DMS114 treated with DMSO at 0.1 percent for 48 hours (cell line): ENCODE data around the gene ERC1.
"Not testable (repeated sequence)": the region's sequence is repeated elsewhere in the genome, so short reads cannot be mapped to it uniquely, and the experiment has no call there.

ENCODE experiments used
- DNase-seq: peaks from one replicate; lab custom pipeline; 2025; ENCODE audit not compliant: unreplicated experiment; lab: John Stamatoyannopoulos, UW

The ERC1 gene

GRCh38 chr12:1217191-1217949 lies 226.3 kb downstream of the ERC1 start:
- no peak for DNase-seq

GRCh38 chr12:1218369-1218768 lies 227.3 kb downstream of the ERC1 start:
- no peak for DNase-seq

GRCh38 chr12:1220127-1221092 lies 229.4 kb downstream of the ERC1 start:
- no peak for DNase-seq

DNA sequence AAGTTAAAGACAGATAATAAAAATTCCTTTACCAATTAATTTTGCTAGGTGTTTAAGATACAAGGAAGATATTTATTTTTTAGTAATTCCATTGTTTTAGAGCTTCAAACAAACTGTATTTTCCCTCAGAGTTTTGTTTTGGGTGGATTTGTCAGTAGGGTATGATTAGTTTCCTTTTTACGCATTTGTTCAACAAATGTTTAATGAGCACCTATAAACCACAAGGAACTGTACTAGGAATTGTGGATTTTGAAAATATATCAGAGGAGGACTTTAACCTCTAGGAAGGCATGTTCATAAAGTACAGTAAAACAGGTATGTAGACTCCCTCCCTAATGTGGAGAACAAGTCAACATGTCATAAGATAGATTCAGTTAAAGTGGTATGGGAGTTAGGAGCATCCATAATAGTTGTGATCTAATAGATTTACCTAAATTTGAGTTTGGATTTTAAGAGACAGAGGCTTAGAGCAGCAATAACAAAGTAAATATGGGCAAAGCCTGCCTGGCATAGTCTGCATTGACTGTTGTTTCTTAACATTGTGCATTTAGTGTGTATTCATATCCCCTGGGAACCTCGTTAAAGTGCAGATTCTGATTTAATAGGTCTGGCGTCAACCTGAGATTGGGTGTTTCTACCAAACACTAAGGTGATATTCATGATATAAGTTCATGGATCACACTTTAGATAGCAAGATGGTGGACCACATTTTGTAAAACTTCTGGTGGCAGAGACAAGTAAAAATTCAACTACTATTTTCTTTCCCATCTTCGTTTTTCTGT lies 232.0 kb downstream of the ERC1 start:
- DNase-seq: no peak

DNA sequence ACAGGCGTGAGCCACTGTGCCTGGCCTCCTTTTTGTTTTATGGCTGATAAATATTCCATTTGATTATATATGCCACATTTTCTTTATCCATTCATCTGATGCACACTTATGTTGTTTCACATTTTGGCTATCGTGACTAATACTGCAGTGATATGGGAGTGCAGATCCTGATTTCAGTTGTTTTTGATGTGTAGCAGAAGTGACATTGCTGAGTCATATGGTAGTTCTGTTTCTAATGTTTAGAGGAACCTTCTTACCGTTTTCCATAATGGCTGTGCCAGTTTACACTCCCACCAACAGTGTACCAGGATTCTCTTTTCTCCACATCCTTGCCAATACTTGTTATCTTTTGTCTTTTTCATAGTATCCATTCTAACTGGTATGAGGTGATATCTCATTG lies 235.9 kb downstream of the ERC1 start:
- DNase-seq: no peak

- no peak for DNase-seq
Measured at GRCh38 chr12:1234073-1234472, 243.1 kb downstream of the ERC1 start.

GRCh38 chr12:1246637-1247036 lies 255.6 kb downstream of the ERC1 start:
- DNase-seq: no peak

- DNase-seq: no peak
Measured at GRCh38 chr12:1250641-1251040, 259.6 kb downstream of the ERC1 start.

DNA sequence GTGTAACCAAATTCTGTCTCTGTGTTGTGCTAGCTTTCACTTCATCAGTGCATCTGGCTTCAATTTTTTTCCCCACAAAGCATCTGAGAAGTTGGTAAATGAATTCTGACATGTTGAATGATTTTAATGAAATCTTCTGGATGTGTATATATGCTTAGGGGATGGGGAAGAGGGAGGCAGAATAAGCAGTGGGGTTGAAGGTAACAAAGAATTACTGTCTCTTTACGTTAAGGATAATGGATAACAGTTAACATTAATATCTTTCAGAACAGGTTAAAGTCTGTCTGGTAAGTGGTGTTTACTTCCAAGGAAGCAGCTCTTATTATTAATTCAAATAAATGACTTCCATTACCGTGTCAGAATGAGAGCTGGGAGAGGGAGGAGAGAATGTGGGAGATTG lies 261.7 kb downstream of the ERC1 start:
- no peak for DNase-seq

- DNase-seq: not testable (repeated sequence)
Measured at GRCh38 chr12:1255125-1255524, 264.1 kb downstream of the ERC1 start.

- DNase-seq: not testable (repeated sequence)
Measured at GRCh38 chr12:1255854-1256253, 264.8 kb downstream of the ERC1 start.

DNA sequence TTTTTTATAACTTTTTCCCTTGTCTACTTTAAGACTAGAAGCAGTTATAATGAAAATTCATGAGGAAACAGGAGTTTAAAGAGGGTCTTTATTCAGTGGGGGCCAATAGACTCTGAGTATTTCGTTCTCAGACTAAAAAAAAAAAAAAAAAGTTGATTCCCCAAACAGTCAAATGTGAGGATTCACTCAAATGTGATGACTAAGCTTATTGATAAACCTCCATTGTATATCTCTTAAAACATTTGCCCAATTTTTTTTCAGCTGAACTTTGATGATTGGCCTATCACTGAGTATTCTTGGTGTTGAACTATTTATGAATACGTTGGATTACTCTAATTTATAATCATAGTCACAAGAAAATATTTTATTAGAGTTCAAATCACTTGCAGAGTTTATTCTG lies 265.3 kb downstream of the ERC1 start:
- DNase-seq: no peak

DNA sequence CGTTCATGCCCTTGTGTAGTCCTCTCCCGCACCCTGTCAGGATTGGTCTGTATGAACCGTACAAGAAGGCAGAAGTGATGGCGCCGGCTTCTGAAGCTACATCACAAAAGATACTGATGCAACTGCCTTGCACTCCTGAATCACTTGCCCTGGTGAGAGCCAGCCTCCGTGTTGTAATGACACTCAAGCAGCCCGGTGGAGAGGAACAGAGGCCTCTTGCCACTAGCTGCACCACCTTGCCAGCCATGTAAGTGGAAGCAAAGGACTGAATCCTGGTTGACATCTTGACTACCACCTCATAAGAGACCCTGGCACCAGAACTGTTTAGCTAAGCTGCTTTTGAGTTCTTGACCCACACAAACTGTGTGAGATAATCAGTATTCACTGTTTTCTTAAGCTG lies 266.0 kb downstream of the ERC1 start:
- no peak for DNase-seq

DNA sequence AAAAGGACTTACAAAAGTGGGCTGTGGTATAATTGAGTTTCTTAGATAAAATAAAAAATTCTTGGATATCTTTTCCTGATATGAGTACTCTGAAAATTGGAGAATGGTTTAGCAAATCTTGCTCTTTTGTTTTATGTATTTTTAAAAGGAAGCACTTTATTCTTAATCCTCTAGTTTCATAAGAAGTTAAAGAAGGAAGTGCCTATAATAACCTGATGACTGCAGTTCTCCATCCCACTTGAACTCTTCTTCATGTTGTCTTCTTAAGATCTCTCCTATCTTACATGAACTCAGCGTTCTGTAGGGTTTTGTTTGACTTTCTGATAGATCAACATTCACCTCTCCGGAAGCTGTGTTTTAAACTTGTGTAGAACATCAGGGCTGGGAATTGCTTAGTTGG lies 271.0 kb downstream of the ERC1 start:
- no peak for DNase-seq

DNA sequence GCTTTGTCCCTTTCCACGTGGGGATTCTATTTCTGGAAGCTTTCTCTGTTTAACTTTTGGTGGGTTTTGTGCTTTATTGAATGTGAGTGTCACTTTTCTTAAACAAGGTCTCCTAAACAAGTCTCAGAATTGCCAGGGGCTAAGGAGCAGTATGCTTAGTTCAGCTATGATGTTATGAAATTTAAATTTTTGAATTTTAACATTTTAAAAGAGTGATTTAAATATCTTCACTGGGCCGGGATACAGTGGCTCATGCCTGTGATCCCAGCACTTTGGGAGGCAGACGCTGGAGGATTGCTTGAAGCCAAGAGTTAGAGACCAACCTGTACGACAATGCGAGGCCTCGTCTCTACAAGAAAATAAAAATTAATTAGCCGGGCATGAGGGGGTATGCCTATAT lies 276.2 kb downstream of the ERC1 start:
- DNase-seq: no peak

DNA sequence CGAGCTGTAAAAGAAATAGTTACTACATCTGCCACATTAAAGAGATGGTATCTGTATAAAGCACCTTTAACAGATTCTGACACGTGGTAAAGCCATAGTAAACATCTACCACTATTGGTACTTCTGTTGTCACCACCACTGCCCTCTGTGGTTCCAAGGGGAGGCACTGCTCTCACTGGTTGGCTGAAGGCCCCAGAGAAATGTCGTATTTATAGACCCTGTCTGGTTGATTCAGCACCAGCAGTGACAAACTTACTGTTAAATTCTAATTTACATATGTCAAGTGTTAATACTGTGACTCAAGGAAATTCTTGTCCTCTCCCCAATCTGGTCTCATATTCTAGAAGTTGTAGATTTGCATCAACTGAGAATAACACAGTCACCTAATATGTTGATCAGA lies 281.1 kb downstream of the ERC1 start:
- DNase-seq: no peak

- DNase-seq: no peak
Measured at GRCh38 chr12:1273051-1273450, 282.0 kb downstream of the ERC1 start.

- DNase-seq: no peak
Measured at GRCh38 chr12:1277905-1278304, 286.9 kb downstream of the ERC1 start.

DNA sequence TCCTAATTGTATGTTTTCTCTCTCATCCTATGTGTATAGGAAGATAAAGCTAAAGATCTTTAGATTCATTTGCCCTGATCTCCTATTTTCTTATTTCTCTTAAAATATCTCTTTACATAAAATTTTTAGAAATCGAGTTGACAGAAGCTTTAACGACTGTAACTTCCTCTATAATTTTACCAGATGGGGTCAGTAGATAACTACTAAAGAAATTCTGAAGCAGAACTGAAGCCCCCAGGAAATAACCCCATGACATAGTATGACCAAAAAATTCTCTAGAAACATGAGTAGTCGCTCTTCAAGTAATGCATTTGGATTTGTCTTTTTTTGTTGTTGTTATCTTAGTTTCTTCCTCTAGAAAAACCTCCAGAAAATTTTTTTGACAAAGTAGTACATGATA lies 288.0 kb downstream of the ERC1 start:
- DNase-seq: no peak

DNA sequence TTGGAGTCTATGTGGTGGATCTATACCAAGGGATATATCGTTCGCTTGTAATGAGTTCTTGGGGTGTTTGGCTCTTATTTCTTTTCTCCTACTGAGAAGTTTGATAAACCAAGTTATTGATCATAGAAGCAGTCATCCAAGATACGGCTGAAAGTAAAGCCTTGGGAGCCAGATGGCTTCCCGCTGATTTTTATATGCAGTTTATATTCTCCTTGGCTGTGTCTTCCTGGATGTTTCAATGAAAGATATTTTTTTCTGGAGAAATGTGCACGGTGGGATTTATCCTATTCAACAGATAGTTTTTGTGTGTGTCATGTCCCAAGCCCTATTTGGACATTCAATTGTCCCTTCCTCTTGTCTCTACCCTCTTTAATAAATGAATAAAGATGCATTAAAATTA lies 289.0 kb downstream of the ERC1 start:
- no peak for DNase-seq

DNA sequence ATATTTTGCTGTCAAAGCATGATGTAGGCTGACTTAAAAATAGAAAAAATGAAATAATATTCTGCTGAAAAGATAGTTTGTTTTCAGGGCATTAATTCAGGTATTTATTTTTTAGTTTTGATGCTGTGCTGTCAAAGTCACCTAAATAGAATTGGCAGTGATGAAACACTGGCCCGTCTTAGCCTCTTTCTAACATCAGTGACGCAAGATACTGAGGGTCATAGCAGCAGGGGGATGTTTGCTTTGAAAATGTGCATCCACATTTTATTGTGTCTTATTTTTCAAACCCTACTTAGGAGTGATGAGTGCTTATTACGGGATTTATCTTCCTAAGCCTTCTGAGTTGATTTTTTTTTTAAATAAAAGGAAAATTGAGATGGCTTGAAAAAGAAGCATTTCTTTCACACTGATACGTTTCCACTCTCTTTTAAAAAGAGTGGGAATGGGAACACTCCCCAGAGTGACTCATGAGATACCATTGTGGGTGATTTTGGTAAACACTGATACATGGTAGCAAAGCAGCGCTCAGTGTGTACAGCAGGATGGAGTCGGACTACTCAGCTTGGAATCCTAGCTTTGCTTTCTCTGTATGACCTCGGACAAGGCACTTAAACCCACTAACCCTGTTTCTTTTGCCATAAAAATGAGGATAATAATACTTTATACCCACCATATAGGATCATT lies 290.8 kb downstream of the ERC1 start:
- DNase-seq: no peak
